ENCODE results near the gene CD8A. TPM values are rescaled to one million over a fixed set of nuclear protein-coding genes. Genes with fewer than 3 reads are reported as not detected.

The CD8A gene
- total RNA-seq, 1 donor from 2014 or later, result 2.6 TPM

- no peak for DNase-seq (ENCODE audit: low spot score)
- intact Hi-C loops (cut with DNase I), result no loop called here
- no peak for ATAC-seq
Measured at GRCh38 chr2:86783615-86784339, 6.9 kb downstream of the CD8A start.

- DNase-seq (ENCODE audit: low spot score), result no peak
- ATAC-seq, result no peak
- intact Hi-C loops (cut with DNase I), result no loop called here
Measured at GRCh38 chr2:86782748-86783147, 8.0 kb downstream of the CD8A start.

GRCh38 chr2:86781363-86781762 lies 9.3 kb downstream of the CD8A start:
- no peak for ATAC-seq
- no peak for DNase-seq (ENCODE audit: low spot score)
- intact Hi-C loops (cut with DNase I), result no loop called here

GRCh38 chr2:86779971-86780370 lies 10.7 kb downstream of the CD8A start:
- DNase-seq (ENCODE audit: low spot score) (no peak), ATAC-seq (no peak)
- intact Hi-C loops (cut with DNase I), result no loop called here

GRCh38 chr2:86778957-86779356 lies 11.8 kb downstream of the CD8A start:
- ATAC-seq (no peak), DNase-seq (ENCODE audit: low spot score) (no peak)
- intact Hi-C loops (cut with DNase I), result no loop called here

GRCh38 chr2:86776532-86776931 lies 14.2 kb downstream of the CD8A start:
- intact Hi-C loops (cut with DNase I), result no loop called here
- no peak for ATAC-seq

GRCh38 chr2:86775338-86775737 lies 15.4 kb downstream of the CD8A start:
- no peak for ATAC-seq
- intact Hi-C loops (cut with DNase I), result no loop called here
- DNase-seq (ENCODE audit: low spot score), result no peak

More at GRCh38 chr2:86776532-86776931, 14.2 kb downstream of the CD8A start:
- DNase-seq (ENCODE audit: low spot score), result no peak

- intact Hi-C loops (cut with DNase I), result no loop called here
- ATAC-seq (no peak), DNase-seq (ENCODE audit: low spot score) (no peak)
Measured at GRCh38 chr2:86774862-86775261, 15.9 kb downstream of the CD8A start.

GRCh38 chr2:86772611-86773010 lies 18.1 kb downstream of the CD8A start:
- ATAC-seq (no peak), DNase-seq (ENCODE audit: low spot score) (no peak)
- intact Hi-C loops (cut with DNase I), result no loop called here

- intact Hi-C loops (cut with DNase I), result no loop called here
- DNase-seq (ENCODE audit: low spot score) (no peak), ATAC-seq (no peak)
Measured at GRCh38 chr2:86770816-86771301, 19.9 kb downstream of the CD8A start.

GRCh38 chr2:86769838-86770237 lies 20.9 kb downstream of the CD8A start:
- intact Hi-C loops (cut with DNase I), result no loop called here
- DNase-seq (ENCODE audit: low spot score), result no peak
- no peak for ATAC-seq

- intact Hi-C loops (cut with DNase I), result no loop called here
- ATAC-seq (peak; percentile 48), DNase-seq (ENCODE audit: low spot score) (no peak)
Measured at GRCh38 chr2:86768189-86768949, 22.3 kb downstream of the CD8A start.

GRCh38 chr2:86765310-86765695 lies 25.4 kb downstream of the CD8A start:
- intact Hi-C loops (cut with DNase I), result no loop called here
- ATAC-seq (no peak), DNase-seq (ENCODE audit: low spot score) (no peak)

GRCh38 chr2:86764661-86765309 lies 25.9 kb downstream of the CD8A start:
- DNase-seq (ENCODE audit: low spot score) (no peak), ATAC-seq (peak; percentile 24)
- intact Hi-C loops (cut with DNase I), result no loop called here

- DNase-seq (ENCODE audit: low spot score) (no peak), ATAC-seq (no peak)
- intact Hi-C loops (cut with DNase I), result no loop called here
Measured at GRCh38 chr2:86760371-86760770, 30.3 kb downstream of the CD8A start.

GRCh38 chr2:86758405-86758804 lies 32.3 kb downstream of the CD8A start:
- no peak for ATAC-seq
- intact Hi-C loops (cut with DNase I), result no loop called here

GRCh38 chr2:86753606-86754005 lies 37.1 kb downstream of the CD8A start:
- intact Hi-C loops (cut with DNase I), result no loop called here
- peak; percentile 73 for ATAC-seq

More at GRCh38 chr2:86758405-86758804, 32.3 kb downstream of the CD8A start:
- DNase-seq (ENCODE audit: low spot score), result no peak

GRCh38 chr2:86752934-86753333 lies 37.8 kb downstream of the CD8A start:
- intact Hi-C loops (cut with DNase I), result no loop called here
- DNase-seq (ENCODE audit: low spot score), result no peak
- ATAC-seq, result no peak

More at GRCh38 chr2:86753606-86754005, 37.1 kb downstream of the CD8A start:
- no peak for DNase-seq (ENCODE audit: low spot score)

GRCh38 chr2:86751778-86752177 lies 38.9 kb downstream of the CD8A start:
- DNase-seq (ENCODE audit: low spot score) (no peak), ATAC-seq (no peak)
- intact Hi-C loops (cut with DNase I), result no loop called here
